ENCODE results near the gene TMEM41A.
A peak's percentile ranks its signal among the peaks of the same experiment; 100 is the strongest.

The TMEM41A gene

DNA sequence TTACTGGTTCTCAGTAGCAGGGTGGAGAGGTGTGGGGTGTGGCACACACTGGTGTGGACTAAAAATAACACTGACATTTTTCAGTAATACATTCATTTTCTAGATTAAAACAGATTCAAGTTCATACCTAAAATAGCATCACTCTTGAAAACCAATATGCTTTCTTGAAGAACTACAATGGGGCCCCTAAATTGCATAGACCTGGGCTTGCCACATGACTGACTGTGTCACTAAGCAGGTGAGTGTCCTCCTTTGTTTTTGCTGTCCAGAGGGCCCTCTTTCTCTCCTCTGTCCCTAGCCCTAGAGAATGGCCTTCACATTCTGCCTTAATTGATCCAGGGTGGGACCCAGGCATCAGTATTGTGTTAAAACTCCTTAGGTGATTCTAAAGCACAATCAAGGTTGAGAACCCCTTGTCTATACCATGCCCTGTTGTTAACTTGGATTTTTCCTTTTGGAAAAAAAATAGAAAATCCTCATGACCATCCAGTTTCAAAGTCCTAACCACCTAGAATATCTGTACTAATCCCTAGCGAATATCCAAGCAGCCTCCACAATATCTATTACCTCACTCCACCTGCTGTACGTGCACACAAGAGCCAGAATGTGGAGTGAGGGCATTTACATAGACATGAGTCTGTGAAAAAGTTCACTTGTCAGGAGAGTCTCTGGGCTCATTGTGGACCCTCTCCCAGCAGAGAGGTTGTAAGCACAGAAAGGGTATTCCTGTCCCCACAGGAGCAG lies 18.7 kb upstream of the TMEM41A start:
- H3K4me3 ChIP-seq (ENCODE audit: low read depth, low read length) = no peak overlapping the region
- TF ChIP-seq CTCF (IDR thresholded peaks at IDR 0.05; ENCODE audit: control insufficient read depth, extremely low read depth, insufficient read depth) = no peak
- DNase-seq (ENCODE audit: low read depth) = no peak

GRCh38 chr3:185511711-185512110 lies 12.9 kb upstream of the TMEM41A start:
- no peak for TF ChIP-seq CTCF (IDR thresholded peaks at IDR 0.05; ENCODE audit: control insufficient read depth, extremely low read depth, insufficient read depth)
- no peak overlapping the region for H3K4me3 ChIP-seq (ENCODE audit: low read depth, low read length)
- no peak for DNase-seq (ENCODE audit: low read depth)

DNA sequence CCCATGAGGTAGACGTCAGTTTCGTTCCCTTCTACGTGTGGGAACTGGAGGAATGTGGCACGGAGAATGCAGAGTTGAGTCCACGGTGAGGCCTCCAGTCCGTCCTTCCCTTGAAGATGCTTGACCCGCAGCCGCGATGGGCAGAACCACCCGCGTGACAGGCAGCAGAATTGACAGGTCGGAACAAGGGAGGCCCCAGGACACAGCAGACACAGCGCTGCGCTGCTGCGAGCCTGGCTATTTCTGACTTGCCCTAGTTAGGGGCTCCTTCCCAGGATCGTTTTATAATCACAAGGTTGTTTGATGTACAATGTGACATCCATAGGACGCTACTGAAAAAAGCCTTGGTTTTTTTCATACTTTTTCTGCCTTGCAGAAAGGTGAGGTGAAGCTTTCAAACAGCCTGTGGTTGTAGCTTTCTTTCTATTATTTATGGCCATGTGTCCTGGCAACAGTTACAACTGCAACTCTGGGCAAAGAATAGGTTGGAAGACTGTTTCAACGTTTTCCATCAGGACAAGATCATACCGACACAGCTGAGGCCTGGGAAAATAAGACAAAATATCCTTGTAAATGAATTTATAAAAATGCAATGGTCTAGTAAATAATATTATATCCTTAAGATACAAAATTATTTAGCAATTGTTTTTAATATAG lies 9.6 kb upstream of the TMEM41A start:
- no peak for DNase-seq (ENCODE audit: low read depth)
- no peak overlapping the region for H3K4me3 ChIP-seq (ENCODE audit: low read depth, low read length)
- no peak for TF ChIP-seq CTCF (IDR thresholded peaks at IDR 0.05; ENCODE audit: control insufficient read depth, extremely low read depth, insufficient read depth)

- H3K4me3 ChIP-seq (ENCODE audit: low read depth, low read length) = no peak overlapping the region
- no peak for DNase-seq (ENCODE audit: low read depth)
- TF ChIP-seq CTCF (IDR thresholded peaks at IDR 0.05; ENCODE audit: control insufficient read depth, extremely low read depth, insufficient read depth) = no peak
These were observed 9.0 kb upstream of the TMEM41A start for GRCh38 chr3:185507883-185508282.

- no peak for TF ChIP-seq CTCF (IDR thresholded peaks at IDR 0.05; ENCODE audit: control insufficient read depth, extremely low read depth, insufficient read depth)
- peak; percentile 46 for DNase-seq (ENCODE audit: low read depth)
- H3K4me3 ChIP-seq (ENCODE audit: low read depth, low read length) = no peak overlapping the region
These were observed 5.8 kb upstream of the TMEM41A start for GRCh38 chr3:185504636-185505035.

DNA sequence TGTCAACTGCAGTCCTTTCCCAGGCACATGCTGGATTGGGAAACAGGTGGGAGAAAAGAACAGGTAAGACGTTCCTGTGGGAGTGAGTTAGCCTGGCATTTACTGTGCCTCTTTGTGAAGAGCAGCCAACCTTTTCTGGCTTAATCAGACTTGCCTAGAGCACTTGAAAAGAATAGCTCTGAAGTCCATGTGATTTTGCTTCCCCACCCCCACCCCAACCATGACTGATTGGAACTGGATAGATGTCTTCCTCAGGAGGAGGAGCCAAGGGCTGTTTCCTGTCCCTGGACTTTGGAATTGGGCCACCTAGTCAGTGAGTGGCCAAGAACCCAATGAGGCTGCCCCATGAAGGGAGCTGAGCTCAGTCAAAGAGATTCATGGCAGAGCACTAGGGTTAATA lies 4.7 kb upstream of the TMEM41A start:
- no peak for TF ChIP-seq CTCF (IDR thresholded peaks at IDR 0.05; ENCODE audit: control insufficient read depth, extremely low read depth, insufficient read depth)
- no peak overlapping the region for H3K4me3 ChIP-seq (ENCODE audit: low read depth, low read length)
- no peak for DNase-seq (ENCODE audit: low read depth)

Data from LNCaP clone FGC (cell line).